Mucosa of stomach (tissue), 1 donor: ENCODE data around the gene TGM2.

Experiments
- H3K27me3 ChIP-seq: one replicate; pipeline ENCODE4 v1.7.0; 2013; ENCODE audit warnings: mild to moderate bottlenecking, low read length; ENCODE audit not compliant: control insufficient read depth, insufficient read depth
- H3K36me3 ChIP-seq: one replicate; pipeline ENCODE4 v1.7.0; 2013; ENCODE audit warnings: low read length; ENCODE audit not compliant: control insufficient read depth, insufficient read depth
- H3K4me1 ChIP-seq: one replicate; pipeline ENCODE4 v1.7.0; 2013; ENCODE audit warnings: mild to moderate bottlenecking, low read length; ENCODE audit not compliant: control insufficient read depth, insufficient read depth
- H3K4me3 ChIP-seq: one replicate; pipeline ENCODE4 v1.7.0; 2013; ENCODE audit warnings: low read length
- H3K9ac ChIP-seq: one replicate; pipeline ENCODE4 v1.7.0; 2013; ENCODE audit warnings: mild to moderate bottlenecking, low read length, moderate library complexity
- H3K9me3 ChIP-seq: one replicate; pipeline ENCODE4 v1.7.0; 2013; ENCODE audit warnings: mild to moderate bottlenecking, low read length, moderate library complexity; ENCODE audit not compliant: control insufficient read depth
- donor health status: Pancreatic carcinoma.

The TGM2 gene

GRCh38 chr20:38144598-38144973 lies 20.5 kb downstream of the TGM2 start:
- H3K36me3 ChIP-seq = no peaks in the 10 kb centered on the region
- peak overlapping the region; percentile 35 for H3K9ac ChIP-seq
- no peak overlapping the region for H3K4me3 ChIP-seq
- no peaks in the 10 kb centered on the region for H3K27me3 ChIP-seq
- no peaks in the 10 kb centered on the region for H3K9me3 ChIP-seq
- peaks cover 29% of the 10 kb centered on the region for H3K4me1 ChIP-seq

- Histone ChIP-seq H3K4me3 (peak overlapping the region; percentile 2), H3K36me3 (no peaks in the 10 kb centered on the region), H3K4me1 (peaks cover 29% of the 10 kb centered on the region), H3K9me3 (no peaks in the 10 kb centered on the region), H3K27me3 (no peaks in the 10 kb centered on the region), H3K9ac (peak overlapping the region; percentile 35)
Observed at GRCh38 chr20:38143646-38144554, 21.2 kb downstream of the TGM2 start.

GRCh38 chr20:38143238-38143645 lies 21.8 kb downstream of the TGM2 start:
- Histone ChIP-seq H3K27me3 (no peaks in the 10 kb centered on the region), H3K4me3 (no peak overlapping the region), H3K4me1 (peaks cover 29% of the 10 kb centered on the region), H3K9me3 (no peaks in the 10 kb centered on the region), H3K36me3 (no peaks in the 10 kb centered on the region), H3K9ac (no peak overlapping the region)

GRCh38 chr20:38141889-38142494 lies 23.1 kb downstream of the TGM2 start:
- H3K9ac ChIP-seq = no peak overlapping the region
- H3K4me1 ChIP-seq = peaks cover 29% of the 10 kb centered on the region
- H3K9me3 ChIP-seq = no peaks in the 10 kb centered on the region
- no peaks in the 10 kb centered on the region for H3K27me3 ChIP-seq
- no peak overlapping the region for H3K4me3 ChIP-seq
- H3K36me3 ChIP-seq = no peaks in the 10 kb centered on the region

- H3K9me3 ChIP-seq = no peaks in the 10 kb centered on the region
- H3K27me3 ChIP-seq = no peaks in the 10 kb centered on the region
- H3K36me3 ChIP-seq = no peaks in the 10 kb centered on the region
- no peak overlapping the region for H3K9ac ChIP-seq
- no peak overlapping the region for H3K4me3 ChIP-seq
- peaks cover 29% of the 10 kb centered on the region for H3K4me1 ChIP-seq
Observed at GRCh38 chr20:38141204-38141888, 23.7 kb downstream of the TGM2 start.

GRCh38 chr20:38139977-38140753 lies 24.9 kb downstream of the TGM2 start:
- Histone ChIP-seq H3K9ac (no peak overlapping the region), H3K36me3 (no peaks in the 10 kb centered on the region), H3K4me1 (peaks cover 29% of the 10 kb centered on the region), H3K27me3 (no peaks in the 10 kb centered on the region), H3K4me3 (peak overlapping the region; percentile 7), H3K9me3 (no peaks in the 10 kb centered on the region)

GRCh38 chr20:38139156-38139912 lies 25.7 kb downstream of the TGM2 start:
- H3K4me3 ChIP-seq = no peak overlapping the region
- no peak overlapping the region for H3K9ac ChIP-seq
- peaks cover 22% of the 10 kb centered on the region for H3K4me1 ChIP-seq
- no peaks in the 10 kb centered on the region for H3K27me3 ChIP-seq
- no peaks in the 10 kb centered on the region for H3K36me3 ChIP-seq
- H3K9me3 ChIP-seq = no peaks in the 10 kb centered on the region

- H3K4me1 ChIP-seq = peaks cover 12% of the 10 kb centered on the region
- no peaks in the 10 kb centered on the region for H3K9me3 ChIP-seq
- H3K36me3 ChIP-seq = no peaks in the 10 kb centered on the region
- no peaks in the 10 kb centered on the region for H3K27me3 ChIP-seq
- no peak overlapping the region for H3K4me3 ChIP-seq
- no peak overlapping the region for H3K9ac ChIP-seq
Observed at GRCh38 chr20:38138086-38138778, 26.8 kb downstream of the TGM2 start.

GRCh38 chr20:38137441-38138037 lies 27.5 kb downstream of the TGM2 start:
- peaks cover 9% of the 10 kb centered on the region for H3K4me1 ChIP-seq
- no peaks in the 10 kb centered on the region for H3K36me3 ChIP-seq
- no peaks in the 10 kb centered on the region for H3K27me3 ChIP-seq
- no peak overlapping the region for H3K9ac ChIP-seq
- no peak overlapping the region for H3K4me3 ChIP-seq
- no peaks in the 10 kb centered on the region for H3K9me3 ChIP-seq

GRCh38 chr20:38136421-38137245 lies 28.4 kb downstream of the TGM2 start:
- no peaks in the 10 kb centered on the region for H3K36me3 ChIP-seq
- H3K4me3 ChIP-seq = no peak overlapping the region
- H3K4me1 ChIP-seq = peaks cover 9% of the 10 kb centered on the region
- H3K9ac ChIP-seq = no peak overlapping the region
- no peaks in the 10 kb centered on the region for H3K9me3 ChIP-seq
- no peaks in the 10 kb centered on the region for H3K27me3 ChIP-seq
